Activated CD8-positive, alpha-beta T cell treated with anti-CD3 and anti-CD28 coated beads for 36 hours (primary cell): ENCODE measurements around the gene ICE1. TPM values are rescaled to one million over a fixed set of nuclear protein-coding genes. Genes with fewer than 3 reads are reported as not detected.
"Not testable (repeated sequence)": the region's sequence is repeated elsewhere in the genome, so short reads cannot be mapped to it uniquely, and the experiment has no call there.

Experiments used
- ATAC-seq: fragments of 200-7000 bp; cut with Tn5 transposase; one replicate; pipeline ENCODE4 v1.10.0; 2021; ENCODE audit warnings: mild to moderate bottlenecking, moderate library complexity
- CTCF ChIA-PET: fragments of 350-600 bp; sonication (Branson Sonifier 250); formaldehyde crosslinking; loops from one replicate; lab custom pipeline; 2021; ENCODE audit warnings: antibody characterized with exemption; lab: Charles Lee
- POLR2A ChIA-PET: fragments of 350-600 bp; sonication (Branson Sonifier 250); formaldehyde crosslinking; loops from one replicate; lab custom pipeline; 2021; ENCODE audit warnings: antibody characterized with exemption; lab: Charles Lee
- DNase-seq: peaks from one replicate; pipeline ENCODE4 v3.0.0-alpha.2; 2020
- H3K27ac Mint-ChIP-seq: one replicate; pipeline ENCODE4 v1.8.0; 2021; ENCODE audit warnings: mild to moderate bottlenecking, mixed read lengths
- H3K27me3 Mint-ChIP-seq: one replicate; pipeline ENCODE4 v1.8.0; 2021; ENCODE audit warnings: mixed read lengths
- H3K36me3 Mint-ChIP-seq: one replicate; pipeline ENCODE4 v1.8.0; 2021; ENCODE audit warnings: low read depth, mixed read lengths
- H3K4me1 Mint-ChIP-seq: one replicate; pipeline ENCODE4 v1.8.0; 2021; ENCODE audit warnings: low read depth, mixed read lengths
- H3K4me3 Mint-ChIP-seq: one replicate; pipeline ENCODE4 v1.8.0; 2021; ENCODE audit warnings: mild to moderate bottlenecking, moderate library complexity, mixed read lengths
- H3K9me3 Mint-ChIP-seq: one replicate; pipeline ENCODE4 v1.8.0; 2021; ENCODE audit warnings: mixed read lengths
- CTCF ChIP-seq: fragments of 200-600 bp; IDR thresholded peaks from one replicate; pipeline ENCODE4 v1.8.0; 2022; ENCODE audit warnings: antibody characterized with exemption, mild to moderate bottlenecking
- intact Hi-C: fragments of 100-400 bp; cut with micrococcal nuclease; formaldehyde crosslinking; loops from one replicate; pipeline ENCODE4 v1.10.0; 2022
- total RNA-seq, 2 experiments: library from RNA; stranded (reverse); gene quantifications; one replicate each; pipeline ENCODE4 v1.2.3, GENCODE V29; 2021

ICE1 gene
- total RNA-seq, 2 experiments from 2014 or later, result 29.0 to 29.5 TPM

DNA sequence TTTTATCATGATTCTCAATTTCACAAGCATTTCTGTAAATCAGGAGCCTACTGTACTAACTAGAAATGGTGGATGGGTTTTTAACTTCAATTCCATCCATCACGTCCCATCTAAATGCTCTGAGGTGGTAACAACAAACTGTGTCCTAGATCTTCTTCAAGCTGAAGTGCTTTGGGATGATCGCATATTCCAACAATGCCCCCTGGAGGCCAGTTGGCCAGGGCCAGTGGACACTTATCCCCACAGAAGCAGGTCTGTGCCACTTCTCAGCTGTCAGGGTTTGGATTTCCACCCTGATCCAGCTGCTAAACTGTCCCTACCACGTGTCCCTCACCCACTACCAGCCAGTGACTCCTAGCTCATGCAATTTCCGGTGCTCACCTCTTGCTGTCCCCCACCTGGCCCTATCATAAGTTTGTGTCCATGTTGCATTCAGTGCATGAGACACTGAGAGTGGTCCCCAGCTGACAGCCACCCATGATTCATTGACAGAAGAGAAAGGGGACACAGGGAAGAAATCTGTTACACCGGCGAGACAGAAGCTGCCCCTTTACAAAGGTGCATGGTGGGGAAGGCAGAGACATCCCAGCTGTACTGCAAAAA, 28.0 kb upstream of the ICE1 start:
- H3K27ac Mint-ChIP-seq, ATAC-seq, POLR2A ChIA-PET, intact Hi-C loops, H3K27me3 Mint-ChIP-seq, H3K4me1 Mint-ChIP-seq, H3K9me3 Mint-ChIP-seq, H3K4me3 Mint-ChIP-seq, H3K36me3 Mint-ChIP-seq: not testable (repeated sequence)
- DNase-seq, result peak; percentile 31
- CTCF ChIA-PET, result interaction anchor here (1.0 kb wide), 1 partner anchor 50 kb away, joined by 3 read pairs; no protein-coding TSS in a partner anchor

DNA sequence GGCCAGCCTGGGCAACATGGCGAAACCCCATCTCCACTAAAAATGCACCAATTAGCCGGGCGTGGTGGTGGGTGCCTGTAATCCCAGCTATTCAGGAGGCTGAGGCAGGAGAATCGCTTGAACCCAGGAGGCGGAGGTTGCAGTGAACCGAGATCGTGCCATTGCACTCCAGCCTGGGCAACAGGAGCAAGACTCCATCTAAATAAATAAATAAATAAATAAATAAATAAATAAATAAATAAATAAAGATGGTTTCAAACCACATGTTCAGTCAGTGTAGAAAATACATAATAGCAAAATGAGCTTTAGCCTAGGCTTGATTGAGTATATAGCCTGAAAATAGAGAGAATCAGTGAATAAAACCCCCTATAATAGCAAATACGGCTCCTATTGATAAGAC, 27.4 kb upstream of the ICE1 start:
- H3K27me3 Mint-ChIP-seq, DNase-seq, intact Hi-C loops, H3K36me3 Mint-ChIP-seq, H3K4me1 Mint-ChIP-seq, POLR2A ChIA-PET, H3K27ac Mint-ChIP-seq, H3K9me3 Mint-ChIP-seq, H3K4me3 Mint-ChIP-seq, ATAC-seq: not testable (repeated sequence)
- CTCF ChIA-PET, result interaction anchor here (1.0 kb wide), 1 partner anchor 51 kb away, joined by 3 read pairs; no protein-coding TSS in a partner anchor

DNA sequence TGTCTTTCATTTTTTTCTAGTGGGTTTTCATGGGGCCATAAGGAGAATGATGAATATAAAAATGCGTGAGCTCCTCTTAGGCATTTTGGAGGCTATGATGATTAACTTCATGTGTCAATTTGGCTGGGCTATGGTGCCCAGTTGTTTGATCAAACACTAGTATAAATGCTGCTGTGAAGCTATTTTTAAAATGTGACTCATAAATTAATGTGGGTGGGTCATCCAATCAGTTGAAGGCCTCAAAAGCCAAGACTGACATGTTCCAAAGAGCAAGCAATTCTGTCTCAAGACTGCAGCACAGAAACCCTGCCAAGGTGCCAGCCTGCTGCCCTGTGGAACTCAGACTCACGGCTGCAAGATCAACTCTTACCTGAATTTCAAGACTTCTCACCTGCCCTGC, 24.4 kb upstream of the ICE1 start:
- ChIA-PET CTCF (no interaction called here), POLR2A (no interaction called here)
- Mint-ChIP-seq H3K27me3 (no peaks in the 10 kb centered on the region), H3K27ac (no peak overlapping the region), H3K4me3 (no peak overlapping the region), H3K4me1 (no peaks in the 10 kb centered on the region), H3K9me3 (peaks cover 3% of the 10 kb centered on the region), H3K36me3 (peaks cover 5% of the 10 kb centered on the region)
- TF ChIP-seq CTCF, result no peak
- no peak for ATAC-seq
- intact Hi-C loops, result no loop called here
- DNase-seq, result no peak

GRCh38 chr5:5401095-5401494, 21.4 kb upstream of the ICE1 start:
- CTCF ChIA-PET, result no interaction called here
- Mint-ChIP-seq H3K4me3 (no peak overlapping the region), H3K27me3 (no peaks in the 10 kb centered on the region), H3K27ac (no peak overlapping the region), H3K9me3 (peaks cover 3% of the 10 kb centered on the region), H3K36me3 (no peaks in the 10 kb centered on the region), H3K4me1 (no peaks in the 10 kb centered on the region)
- intact Hi-C loops, result no loop called here
- ATAC-seq, result no peak
- TF ChIP-seq CTCF, result no peak
- POLR2A ChIA-PET, result no interaction called here
- no peak for DNase-seq

DNA sequence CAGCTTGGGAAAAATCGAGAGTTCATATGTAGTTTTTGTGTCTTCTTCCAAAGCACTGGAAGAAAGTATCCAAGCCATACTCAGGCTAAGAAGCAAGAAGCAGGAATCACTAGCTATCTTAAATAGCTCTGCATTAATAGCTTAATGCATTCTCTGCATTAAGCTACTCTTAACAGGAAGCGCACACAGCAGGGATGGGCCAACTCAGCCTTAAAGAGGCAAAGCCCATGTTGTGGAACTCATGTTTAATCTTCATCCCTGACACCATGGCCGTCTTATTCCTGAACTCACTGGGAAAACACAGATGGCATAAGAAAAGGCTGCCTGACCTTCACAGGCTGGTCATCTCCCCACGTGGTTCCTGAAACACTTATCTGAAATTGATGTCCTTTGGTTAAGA, 18.7 kb upstream of the ICE1 start:
- peaks cover 3% of the 10 kb centered on the region for H3K9me3 Mint-ChIP-seq
- H3K27ac Mint-ChIP-seq, result no peak overlapping the region
- intact Hi-C loops, result no loop called here
- ChIA-PET POLR2A (no interaction called here), CTCF (no interaction called here)
- H3K4me1 Mint-ChIP-seq, result no peaks in the 10 kb centered on the region
- no peaks in the 10 kb centered on the region for H3K27me3 Mint-ChIP-seq
- DNase-seq, result no peak
- no peak for TF ChIP-seq CTCF
- ATAC-seq, result no peak
- no peak overlapping the region for H3K4me3 Mint-ChIP-seq
- no peaks in the 10 kb centered on the region for H3K36me3 Mint-ChIP-seq

DNA sequence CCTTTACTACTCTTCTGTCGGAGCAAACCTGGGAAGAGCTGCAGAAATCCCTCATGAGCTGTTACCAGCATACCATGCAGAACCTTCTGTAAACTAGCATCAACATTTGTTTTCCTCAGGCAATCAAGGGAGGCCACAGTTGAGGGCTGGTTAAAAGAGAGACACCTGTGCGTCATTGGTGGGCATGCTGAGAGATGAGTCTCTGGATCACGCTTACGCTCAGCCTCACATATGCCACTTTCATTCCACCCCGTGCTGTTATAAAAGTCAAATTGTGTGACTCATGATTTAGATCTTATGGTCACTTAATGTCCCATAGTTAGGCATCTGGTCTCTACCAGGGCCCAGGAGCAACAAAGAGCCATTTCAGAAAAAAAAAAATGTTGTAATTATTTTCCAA, 18.1 kb upstream of the ICE1 start:
- intact Hi-C loops, result no loop called here
- Mint-ChIP-seq H3K36me3 (peaks cover under 1% of the 10 kb centered on the region), H3K9me3 (peaks cover 6% of the 10 kb centered on the region), H3K4me3 (no peak overlapping the region), H3K27ac (no peak overlapping the region), H3K27me3 (no peaks in the 10 kb centered on the region), H3K4me1 (no peaks in the 10 kb centered on the region)
- TF ChIP-seq CTCF, result no peak
- CTCF ChIA-PET, result no interaction called here
- ATAC-seq, result no peak
- DNase-seq, result no peak
- POLR2A ChIA-PET, result no interaction called here
